Activated CD4-positive, alpha-beta T cell treated with anti-CD3 and anti-CD28 coated beads, Interleukin-2, amount 50 U/mL, for 4 hours (primary cell): ENCODE data around the gene SRMS.

Experiments
- DNase-seq, 2 experiments: peaks; one replicate each; pipeline ENCODE4 v3.0.0-alpha.2; 2020

SRMS gene

DNA sequence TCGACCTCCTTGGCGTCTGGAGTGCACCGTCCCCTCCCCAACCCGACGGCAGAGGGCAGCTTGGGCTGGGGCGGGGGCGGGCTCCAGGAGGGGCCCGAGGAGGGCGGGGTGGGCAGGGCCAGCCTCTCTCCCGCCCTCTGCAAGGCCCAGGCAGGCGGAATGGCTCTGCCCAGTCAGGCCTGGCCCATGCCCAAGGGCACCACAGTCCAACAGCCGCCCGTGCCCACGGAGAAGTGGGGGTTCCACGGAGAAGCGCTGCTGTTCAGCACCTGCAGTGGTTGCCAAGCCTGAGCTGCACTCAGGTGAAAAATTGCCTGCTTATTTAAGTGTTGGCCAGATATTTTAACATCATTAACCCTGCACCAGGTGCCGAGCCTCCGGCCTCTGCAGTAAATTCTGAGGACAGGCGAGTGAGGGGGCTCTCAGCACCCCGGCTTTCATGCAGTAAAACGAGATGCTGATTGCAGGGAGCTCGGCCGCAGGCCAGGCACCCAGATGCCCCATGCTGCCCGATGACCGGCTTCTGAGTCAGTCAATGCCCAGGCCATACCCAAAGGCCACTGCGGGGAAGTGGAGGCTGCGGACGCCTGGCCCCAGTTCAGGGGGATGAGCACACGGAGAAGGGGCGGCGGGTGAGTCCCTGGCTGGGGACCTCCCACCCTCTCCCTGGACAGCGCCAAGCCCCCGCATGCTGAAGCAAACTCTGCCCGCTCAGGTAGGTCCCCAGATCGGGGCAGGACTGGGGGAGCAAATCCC is at the start of gene SRMS:
Gene SRMS, minus strand, starts transcription at position 25 of the 756 bp plus-strand sequence. CDS start 286 bp downstream, outside the sequence.
- DNase-seq = no peak

DNA sequence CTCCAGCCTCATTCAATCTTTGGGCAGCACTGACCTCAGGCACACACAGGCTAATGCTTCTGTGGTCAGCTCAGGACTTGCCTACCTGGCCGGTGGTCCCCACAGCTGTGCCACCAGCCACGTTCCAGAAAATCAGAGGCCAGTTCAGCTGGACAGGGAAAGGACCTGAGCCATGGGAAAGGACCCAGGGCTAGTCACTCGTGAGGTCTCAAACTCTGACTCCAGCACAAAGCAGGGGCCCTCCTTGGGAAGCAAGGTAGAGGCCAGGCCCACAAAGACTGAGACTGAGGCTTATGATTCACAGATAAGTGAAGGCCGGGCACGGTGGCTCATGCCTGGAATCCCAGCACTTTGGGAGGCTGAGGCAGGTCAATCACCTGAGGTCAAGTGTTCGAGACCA is 48.9 kb upstream of the SRMS start:
- no peak for DNase-seq

DNA sequence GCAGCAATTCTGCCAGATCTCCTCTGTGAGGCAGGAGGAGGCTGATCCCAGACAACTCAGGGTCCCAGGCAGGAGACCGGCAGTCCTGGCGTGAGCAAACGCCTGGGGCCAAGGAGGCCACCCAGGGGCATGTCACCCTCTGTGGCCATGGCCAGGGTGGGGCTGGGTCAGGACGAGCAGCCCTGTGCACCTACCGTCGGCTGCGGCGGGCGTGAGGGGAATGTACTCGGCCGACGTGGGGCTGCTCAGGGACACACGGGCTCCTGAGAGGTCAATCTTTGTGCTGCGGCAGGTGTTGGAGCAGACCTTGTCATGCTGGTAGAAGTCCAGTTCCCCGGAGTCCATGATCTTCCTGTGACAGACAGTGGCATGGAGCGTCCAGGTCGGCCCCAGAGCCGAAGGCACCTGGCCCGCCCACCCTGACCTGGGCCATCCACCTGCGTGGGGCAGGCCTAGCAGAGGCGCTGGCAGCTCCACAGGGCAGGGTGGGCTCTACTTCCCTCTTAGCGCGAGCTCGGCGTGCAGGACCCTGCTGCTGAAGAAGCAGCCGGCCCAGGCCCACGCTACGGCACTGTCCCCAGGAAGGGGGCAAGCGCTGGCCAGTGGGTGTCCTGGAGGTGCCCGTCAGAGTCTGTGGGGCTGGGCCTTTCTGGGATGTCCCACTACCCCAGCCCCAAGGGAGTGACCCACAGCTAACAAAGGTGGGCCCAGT is 48.0 kb upstream of the SRMS start:
- no peak for DNase-seq

DNA sequence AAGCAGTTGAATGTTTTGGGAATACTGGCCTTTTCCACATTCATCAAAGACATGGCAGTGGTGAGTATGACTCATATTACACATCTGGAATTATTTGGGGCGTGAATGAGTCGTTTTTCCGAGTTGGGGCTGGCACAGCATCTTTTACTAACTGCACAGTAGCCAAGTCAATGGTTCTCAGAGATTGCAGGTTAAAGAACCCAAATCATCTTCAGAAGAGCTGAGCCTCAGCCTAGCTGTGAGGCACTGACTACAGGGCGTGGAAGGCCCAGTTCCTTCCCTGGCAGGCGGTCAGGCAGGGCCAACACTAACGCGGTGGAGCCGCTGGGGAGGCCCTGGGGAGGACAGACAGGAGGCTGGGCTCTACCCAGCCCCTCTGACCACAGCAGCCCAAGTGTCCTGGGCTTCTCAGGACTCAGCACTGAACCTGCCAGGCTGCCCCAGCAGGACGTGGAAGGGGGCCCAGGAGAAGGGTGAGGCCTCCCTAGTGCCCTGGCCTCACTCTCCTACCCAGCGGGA is 46.6 kb upstream of the SRMS start:
- DNase-seq = no peak

- DNase-seq = no peak
Observed at GRCh38 chr20:63592661-63593060, 45.1 kb upstream of the SRMS start.

DNA sequence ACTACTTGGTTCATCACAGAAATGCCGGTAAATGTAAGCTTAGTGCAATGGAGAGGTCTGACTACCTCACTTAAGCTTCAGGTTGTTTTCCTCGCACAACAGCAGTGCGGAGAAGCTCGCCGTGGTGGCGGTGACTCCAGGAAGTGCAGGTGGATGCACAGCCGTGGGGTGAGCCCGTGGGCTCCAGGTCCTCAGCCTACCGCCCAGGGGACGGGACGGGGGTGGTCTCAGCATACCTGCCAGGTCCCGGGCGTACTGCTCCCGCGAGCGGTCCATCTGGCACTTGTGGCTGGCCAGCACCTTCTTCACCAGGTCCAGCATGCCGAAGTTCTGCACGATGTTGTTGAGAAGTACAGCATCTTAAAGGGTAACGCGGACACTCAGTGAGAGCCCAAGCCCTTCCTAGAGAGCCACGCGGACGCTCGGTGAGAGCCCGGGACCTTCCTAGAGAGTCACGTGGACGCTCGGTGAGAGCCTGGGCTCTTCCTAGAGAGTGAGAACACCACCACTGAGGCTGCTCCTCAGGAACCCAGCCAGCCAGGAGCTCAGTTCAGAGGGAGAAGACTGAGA is 44.3 kb upstream of the SRMS start:
- no peak for DNase-seq

DNA sequence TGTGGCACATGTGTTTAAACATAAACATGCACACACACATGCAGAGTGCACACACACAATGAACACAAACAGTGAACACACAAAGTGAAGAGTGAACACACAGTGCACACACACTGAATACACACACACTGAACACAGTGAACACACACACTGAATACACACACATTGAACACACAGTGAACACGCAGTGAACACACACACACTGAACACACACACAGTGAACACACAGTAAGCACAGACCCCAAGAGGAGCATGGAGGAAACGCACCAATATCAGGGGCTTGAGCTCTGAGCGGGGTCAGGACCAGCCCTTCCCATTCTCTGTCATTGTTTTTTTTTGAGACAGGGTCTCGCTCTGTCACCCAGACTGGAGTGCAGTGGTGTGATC is 43.6 kb upstream of the SRMS start:
- DNase-seq = no peak

DNA sequence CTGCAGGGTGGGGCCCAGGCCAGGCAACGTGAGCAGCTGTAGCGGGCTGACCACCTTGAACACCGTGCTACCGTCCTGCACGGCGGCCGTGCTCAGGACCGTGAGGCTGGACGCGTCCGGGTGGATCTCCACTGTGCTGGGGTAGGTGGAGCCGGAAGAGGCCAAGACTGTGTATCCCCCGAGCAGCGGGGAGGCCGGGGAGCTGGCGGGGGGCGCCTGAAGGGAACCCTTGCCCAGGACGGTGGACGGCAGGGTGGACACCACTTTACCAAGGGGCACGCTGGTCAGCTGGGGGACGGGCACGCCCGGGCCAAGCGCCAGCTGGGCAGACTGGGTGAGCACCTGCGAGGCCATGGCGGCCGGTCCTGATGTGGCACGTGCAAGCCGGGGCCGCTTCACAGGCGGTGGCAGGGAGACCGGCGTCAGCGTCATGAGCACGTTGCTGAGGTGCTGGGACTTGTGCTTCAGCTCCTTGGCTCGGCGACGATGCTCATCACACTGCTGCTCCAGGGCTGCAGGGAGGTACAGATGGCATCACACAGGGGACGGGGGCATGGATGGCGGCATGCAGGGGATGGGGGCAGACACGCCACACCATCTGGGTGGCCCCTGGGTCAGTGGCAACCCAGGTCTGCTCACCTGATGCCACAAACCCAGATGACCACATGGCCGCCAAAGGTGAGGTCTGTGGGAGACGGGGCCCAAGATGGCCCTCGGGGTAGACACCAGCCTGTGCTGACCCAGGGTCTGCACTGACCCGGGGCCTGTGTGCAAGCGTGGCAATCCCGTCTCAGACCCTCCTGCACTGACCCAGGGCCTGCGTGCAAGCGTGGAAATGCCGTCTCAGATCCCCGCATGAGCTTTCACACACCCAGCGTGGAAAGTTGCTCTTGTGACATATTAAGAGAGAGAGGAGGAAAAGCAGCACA is 42.9 kb upstream of the SRMS start:
- no peak for DNase-seq

DNA sequence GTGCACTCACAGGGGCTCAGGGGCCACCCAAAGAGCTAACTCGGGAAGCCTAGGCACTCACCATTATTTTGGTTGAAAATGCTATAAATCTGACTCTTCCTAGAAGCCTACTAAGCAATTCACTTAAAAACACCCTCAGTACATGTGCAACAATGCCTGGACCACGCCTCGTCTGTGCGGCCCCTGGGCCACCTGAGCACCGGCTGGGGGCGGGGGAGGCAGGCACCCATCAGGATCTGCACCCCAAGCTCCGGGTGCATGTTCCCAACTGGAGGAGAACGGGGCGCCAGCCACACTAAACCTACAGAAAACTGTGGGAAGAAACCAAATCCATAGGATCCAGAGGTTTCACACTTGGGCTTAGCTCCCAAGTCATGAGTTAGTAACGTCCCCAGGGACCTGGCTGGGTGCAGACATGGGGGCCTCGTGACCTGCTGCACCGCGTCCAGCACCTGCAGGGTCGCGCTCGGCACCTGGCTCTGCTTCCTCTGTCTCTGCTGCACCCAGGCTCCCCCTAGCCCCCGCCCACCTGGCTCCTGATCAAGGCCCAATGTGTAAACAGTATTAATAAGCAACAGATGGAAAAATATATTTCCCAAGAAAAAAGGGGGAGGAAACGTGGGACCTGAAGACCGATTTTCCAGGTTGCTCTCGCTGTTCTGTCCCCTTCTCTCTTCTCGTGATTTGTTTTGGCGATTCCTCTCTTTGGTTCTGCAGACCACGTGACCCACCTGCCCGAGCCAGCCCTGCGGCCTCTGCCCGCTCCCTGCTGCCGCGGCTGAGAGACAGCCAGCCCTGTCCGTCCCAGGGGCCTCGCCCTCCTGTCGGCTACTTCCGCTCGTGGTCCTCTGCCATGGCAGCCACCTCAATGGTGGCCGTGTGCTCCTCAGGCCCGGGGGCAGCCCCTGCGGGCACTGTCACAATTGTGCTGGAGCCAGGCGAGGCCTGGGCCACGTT is 42.0 kb upstream of the SRMS start:
- DNase-seq = no peak

DNA sequence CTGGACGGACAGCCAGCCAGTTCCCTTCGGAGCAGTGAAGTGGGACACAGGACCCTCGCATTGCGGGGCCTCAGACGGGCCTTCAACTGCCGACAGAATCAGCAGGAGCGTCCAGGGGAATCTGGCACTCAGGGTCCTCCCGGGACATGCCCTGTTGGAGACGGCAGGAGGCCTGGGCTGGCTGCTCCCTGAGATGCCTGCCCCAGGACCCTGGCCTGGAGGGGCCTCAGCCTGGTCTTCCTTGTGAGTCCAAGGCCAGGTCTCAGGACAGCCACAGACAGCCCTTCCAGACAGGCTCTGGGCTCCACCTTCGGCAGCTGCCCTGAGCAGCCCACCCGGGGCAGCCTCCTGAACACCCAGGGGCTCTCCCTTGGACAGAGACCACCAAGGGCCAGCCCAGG is 41.1 kb upstream of the SRMS start:
- no peak for DNase-seq

GRCh38 chr20:63587776-63588591 is 40.4 kb upstream of the SRMS start:
- DNase-seq = no peak

DNA sequence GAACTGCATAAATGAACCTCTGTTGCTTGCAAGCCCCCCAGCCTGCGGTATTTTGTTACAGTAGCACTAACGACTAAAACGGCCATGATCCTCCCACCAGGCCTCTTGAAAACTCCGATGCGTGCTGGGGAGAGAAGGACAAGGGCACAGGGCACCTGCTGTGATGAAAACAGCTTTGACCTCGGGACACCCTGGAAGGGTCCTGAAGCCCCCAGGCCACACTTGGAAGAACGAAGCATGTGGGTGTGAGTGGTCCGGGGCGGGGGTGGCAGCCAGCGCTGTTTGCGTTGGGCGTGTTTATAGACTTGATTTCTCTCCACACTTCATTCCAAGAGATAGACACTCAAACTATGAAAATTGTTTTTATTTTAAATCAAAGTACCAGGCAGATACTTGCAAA is 39.7 kb upstream of the SRMS start:
- no peak for DNase-seq

DNA sequence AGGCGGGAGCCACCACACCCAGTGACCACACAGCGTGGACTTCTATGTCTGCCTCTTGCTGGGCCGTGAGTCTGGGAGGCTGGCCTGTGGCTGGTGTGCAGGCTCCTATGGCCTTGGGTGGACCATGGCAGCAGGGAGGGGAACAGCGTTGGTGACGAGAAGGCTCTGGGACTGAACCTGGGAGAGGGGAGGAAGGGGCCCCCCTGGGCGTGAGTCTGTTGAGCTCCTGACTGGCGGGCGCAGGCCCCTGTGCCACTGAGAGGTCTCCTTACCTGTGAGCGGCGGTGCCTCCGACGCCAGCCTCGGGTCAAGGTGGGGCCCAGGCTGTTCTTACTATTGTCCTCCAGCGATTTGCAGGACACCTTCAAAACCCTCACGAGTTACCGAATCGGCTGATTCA is 39.2 kb upstream of the SRMS start:
- DNase-seq = no peak

GRCh38 chr20:63585616-63586565 is 38.3 kb upstream of the SRMS start:
- no peak for DNase-seq

- no peak for DNase-seq
Observed at GRCh38 chr20:63582382-63583063, 35.0 kb upstream of the SRMS start.

GRCh38 chr20:63580796-63581461 is 33.4 kb upstream of the SRMS start:
- peak; percentile 77 for DNase-seq

DNA sequence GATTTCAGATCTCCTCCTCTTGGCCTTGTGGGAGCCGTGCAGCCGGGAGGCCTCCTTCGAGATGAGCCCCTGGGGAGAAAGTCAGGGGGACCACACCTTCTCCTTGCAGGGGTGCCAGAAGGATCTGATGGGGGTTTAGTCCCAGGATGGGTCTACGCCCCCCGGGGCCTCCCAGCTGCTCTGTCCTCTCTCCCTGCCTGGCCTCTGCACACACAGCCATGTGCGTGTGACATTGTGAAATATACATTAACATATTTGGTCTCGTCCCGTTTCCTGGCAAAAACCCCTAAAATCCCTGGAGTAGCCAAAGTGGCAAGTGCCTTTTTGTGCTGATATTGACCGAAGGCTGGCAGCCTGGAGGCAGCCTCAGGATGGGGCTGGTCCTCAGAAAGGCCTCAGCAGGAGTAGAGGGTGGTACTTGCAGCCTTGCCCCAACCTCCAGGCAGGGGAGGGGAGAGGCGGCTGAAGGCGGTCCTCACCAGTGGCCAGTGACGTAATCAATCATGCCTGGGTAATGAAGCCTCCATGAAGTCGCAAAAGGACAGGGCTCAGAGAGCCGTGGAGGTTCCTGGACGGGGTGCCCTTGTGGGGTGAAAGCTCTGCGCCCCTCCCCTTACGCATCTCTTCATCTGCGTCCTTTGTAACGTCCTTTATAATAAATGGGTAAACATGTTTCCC is 31.6 kb upstream of the SRMS start:
- DNase-seq = no peak
